Upper lobe of left lung (tissue), 6 donors: Measurements from ENCODE around the gene PDK2. TPM values are rescaled to one million over a fixed set of nuclear protein-coding genes. Genes with fewer than 3 reads are reported as not detected.

ENCODE experiments used
- ATAC-seq, 2 donors: fragments of 200-7000 bp; cut with Tn5 transposase; one replicate each; pipeline ENCODE4 v1.9.1; 2022; ENCODE audit warnings: mild to moderate bottlenecking in 2 of 2, moderate library complexity in 2 of 2; ENCODE audit not compliant: low FRiP score in 2 of 2
- DNase-seq, 2 donors: peaks; one replicate each; pipeline ENCODE4 v3.0.0-alpha.2; 2019 to 2020
- H3K27ac ChIP-seq, 4 donors: fragments of 200-600 bp; sonication (generic); one replicate each; pipeline ENCODE4 v1.5.1; 2016 to 2019
- H3K27me3 ChIP-seq, 4 donors: fragments of 200-600 bp; sonication (generic); one replicate each; pipeline ENCODE4 v1.5.1; 2017 to 2019
- H3K36me3 ChIP-seq, 4 donors: fragments of 200-600 bp; sonication (generic); one replicate each; pipeline ENCODE4 v1.5.1; 2016 to 2019
- H3K4me1 ChIP-seq, 4 donors: fragments of 200-600 bp; sonication (generic); one replicate each; pipeline ENCODE4 v1.5.1; 2018 to 2019
- H3K4me3 ChIP-seq, 4 donors: fragments of 200-600 bp; sonication (generic); one replicate each; pipeline ENCODE4 v1.5.1; 2017 to 2019; ENCODE audit warnings: mild to moderate bottlenecking in 2 of 4, moderate library complexity in 1 of 4
- H3K9me3 ChIP-seq, 4 donors: fragments of 200-600 bp; sonication (generic); one replicate each; pipeline ENCODE4 v1.5.1; 2018 to 2019
- CTCF ChIP-seq, 6 experiments: fragments of 450-650 bp in 4 of 6; fragments of 200-600 bp in 2 of 6; sonication (generic) in 2 of 6; IDR thresholded peaks; one replicate each; pipeline ENCODE4 v1.5.1; 2016 to 2019; ENCODE audit warnings: antibody characterized with exemption in 6 of 6
- EP300 ChIP-seq, 4 donors: sonication (generic); formaldehyde crosslinking; IDR thresholded peaks; one replicate each; pipeline ENCODE4 v1.5.1; 2017; ENCODE audit warnings: antibody characterized with exemption in 4 of 4, control low read depth in 2 of 4
- POLR2A ChIP-seq, 4 donors: fragments of 450-650 bp; IDR thresholded peaks; one replicate each; pipeline ENCODE4 v1.5.1; 2016 to 2017; ENCODE audit warnings: antibody characterized with exemption in 4 of 4, mild to moderate bottlenecking in 2 of 4
- POLR2AphosphoS5 ChIP-seq, 2 donors: sonication (generic); formaldehyde crosslinking; IDR thresholded peaks; one replicate each; pipeline ENCODE4 v1.5.1; 2017; ENCODE audit warnings: antibody characterized with exemption in 2 of 2
- WGBS, 2 donors: methylation state at CpG; one replicate each; pipeline ENCODE4 v1.1.5; 2017 to 2018; 5-methylcytosine and 5-hydroxymethylcytosine counted together
- total RNA-seq, 6 donors: library from RNA; depleted of rRNA in 4 of 6; stranded (reverse); fragments of >200 nt in 4 of 6; gene quantifications; one replicate each; pipeline versions ENCODE4 v1.1.0 to v1.2.1, GENCODE V29; 2016 to 2021
- donor health status: DM: no; HTN: no; CAD: no; lungs with moderate emphysema.
- donor health status: DM: no; HTN: yes; CAD: no; lungs with severe emphysema.

PDK2 gene
- total RNA-seq, 6 donors from 2014 or later = 15.7 to 80.7 (median 34.9) TPM

DNA sequence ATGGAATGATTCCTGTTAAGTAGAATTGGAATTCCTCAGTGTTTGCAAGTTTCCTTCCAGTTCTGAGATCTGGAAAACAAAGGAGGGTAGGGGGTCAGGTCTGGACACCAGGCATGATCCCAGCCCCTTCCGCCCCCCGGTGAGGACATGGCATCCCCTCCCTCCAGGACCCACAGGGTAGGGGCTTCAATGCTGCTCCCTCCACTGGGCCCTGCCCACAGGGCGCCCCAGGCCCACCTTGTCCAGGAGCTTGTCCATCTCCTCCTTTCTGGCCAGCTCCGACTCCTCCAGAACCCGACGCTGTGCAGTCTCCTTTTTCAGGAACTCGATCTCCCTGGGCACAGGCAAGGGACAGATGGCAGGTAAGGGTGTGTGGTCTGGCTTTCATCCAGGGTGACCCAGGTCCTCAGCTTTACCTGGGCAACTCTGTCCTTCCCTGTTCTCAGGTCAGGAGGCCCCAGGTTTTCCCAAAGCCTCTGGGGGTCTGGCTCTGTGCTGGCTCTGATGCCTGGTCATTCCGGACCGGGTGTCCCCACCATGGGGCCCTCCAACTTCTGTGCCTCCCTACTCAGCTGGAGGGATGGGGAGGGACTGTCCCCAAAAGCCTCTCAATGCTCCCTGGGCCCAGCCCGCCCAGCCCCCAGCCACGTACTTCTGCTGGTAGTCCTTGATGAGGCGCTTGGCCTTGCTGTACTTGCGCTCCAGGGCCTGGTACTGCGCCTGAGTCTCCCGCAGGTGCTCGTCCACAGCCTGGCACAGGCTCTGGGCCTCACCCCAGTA lies 40.4 kb downstream of the PDK2 start:
- peaks cover 0 to 4% (median 0%) of the 10 kb centered on the region in 4 donors for H3K27me3 ChIP-seq
- peak overlapping the region in 1 of 4 donors; percentile 10 for H3K27ac ChIP-seq
- ATAC-seq (no peak), DNase-seq (no peak)
- peaks cover 11 to 37% (median 28%) of the 10 kb centered on the region in 4 donors for H3K4me1 ChIP-seq
- WGBS, 2 donors = 86 to 94% methylated on average over 8 to 13 of the region's 16 CpGs
- TF ChIP-seq POLR2A (IDR thresholded peaks at IDR 0.05) (no peak), CTCF (IDR thresholded peaks at IDR 0.05) (no peak), EP300 (IDR thresholded peaks at IDR 0.05) (no peak), POLR2AphosphoS5 (IDR thresholded peaks at IDR 0.05) (no peak)
- peaks cover 8 to 64% (median 57%) of the 10 kb centered on the region in 4 donors for H3K36me3 ChIP-seq
- H3K4me3 ChIP-seq = no peak overlapping the region
- H3K9me3 ChIP-seq = no peaks in the 10 kb centered on the region

- no peak for TF ChIP-seq EP300 (IDR thresholded peaks at IDR 0.05)
- ATAC-seq (no peak), DNase-seq (no peak)
- peaks cover 18 to 40% (median 31%) of the 10 kb centered on the region in 4 donors for H3K4me1 ChIP-seq
- no peak overlapping the region for H3K4me3 ChIP-seq
- WGBS, 2 donors = 93 to 97% methylated on average over 7 to 10 of the region's 11 CpGs
- H3K9me3 ChIP-seq = no peaks in the 10 kb centered on the region
- H3K27me3 ChIP-seq = no peaks in the 10 kb centered on the region
- no peak overlapping the region for H3K27ac ChIP-seq
- peaks cover 13 to 71% (median 64%) of the 10 kb centered on the region in 4 donors for H3K36me3 ChIP-seq
These were observed 41.0 kb downstream of the PDK2 start for GRCh38 chr17:50136096-50136687.

GRCh38 chr17:50137042-50137441 lies 41.9 kb downstream of the PDK2 start:
- peaks cover 13 to 80% (median 69%) of the 10 kb centered on the region in 4 donors for H3K36me3 ChIP-seq
- H3K4me3 ChIP-seq = no peak overlapping the region
- peaks cover 22 to 48% (median 40%) of the 10 kb centered on the region in 4 donors for H3K4me1 ChIP-seq
- no peak for TF ChIP-seq CTCF (IDR thresholded peaks at IDR 0.05)
- TF ChIP-seq POLR2AphosphoS5 (IDR thresholded peaks at IDR 0.05) = no peak
- TF ChIP-seq POLR2A (IDR thresholded peaks at IDR 0.05) = no peak
- no peak for TF ChIP-seq EP300 (IDR thresholded peaks at IDR 0.05)
- no peak for ATAC-seq
- H3K27ac ChIP-seq = no peak overlapping the region
- WGBS, 2 donors = 94% methylated on average over 4 of the region's 4 CpGs
- no peaks in the 10 kb centered on the region for H3K27me3 ChIP-seq
- H3K9me3 ChIP-seq = no peaks in the 10 kb centered on the region
- no peak for DNase-seq

- no peak for TF ChIP-seq POLR2A (IDR thresholded peaks at IDR 0.05)
- no peak for TF ChIP-seq POLR2AphosphoS5 (IDR thresholded peaks at IDR 0.05)
- TF ChIP-seq EP300 (IDR thresholded peaks at IDR 0.05) = no peak
- TF ChIP-seq CTCF (IDR thresholded peaks at IDR 0.05) = no peak
- no peaks in the 10 kb centered on the region for H3K27me3 ChIP-seq
- H3K9me3 ChIP-seq = no peaks in the 10 kb centered on the region
- ATAC-seq = no peak
- DNase-seq = no peak
- H3K4me1 ChIP-seq = peaks cover 36 to 50% (median 39%) of the 10 kb centered on the region in 4 donors
- 80 to 85% methylated on average over 13 to 15 of the region's 15 CpGs for WGBS, 2 donors
- peak overlapping the region in 3 of 4 donors; percentile 18 to 79 (median 62) for H3K27ac ChIP-seq
- peaks cover 22 to 98% (median 89%) of the 10 kb centered on the region in 4 donors for H3K36me3 ChIP-seq
- H3K4me3 ChIP-seq = no peak overlapping the region
These were observed 44.1 kb downstream of the PDK2 start for GRCh38 chr17:50139185-50139783.
